ENCODE data around the gene CNOT1.

The CNOT1 gene

GRCh38 chr16:58515125-58515870, 114.3 kb downstream of the CNOT1 start, which contains the start of gene SETD6:
Gene SETD6, plus strand, starts transcription at chr16:58515517. Its CDS starts 21 bp downstream, at chr16:58515538.
- DNase-seq = peak; percentile 50

GRCh38 chr16:58513874-58514273, 115.8 kb downstream of the CNOT1 start:
- no peak for DNase-seq

- peak; percentile 43 for DNase-seq
Measured at GRCh38 chr16:58511933-58512815, 117.5 kb downstream of the CNOT1 start.

GRCh38 chr16:58510776-58511628, 118.6 kb downstream of the CNOT1 start:
- no peak for DNase-seq

- no peak for DNase-seq
Measured at GRCh38 chr16:58510097-58510775, 119.4 kb downstream of the CNOT1 start.

GRCh38 chr16:58509256-58510096, 120.2 kb downstream of the CNOT1 start:
- DNase-seq = no peak

GRCh38 chr16:58508671-58509251, 120.9 kb downstream of the CNOT1 start:
- no peak for DNase-seq

GRCh38 chr16:58507963-58508670, 121.5 kb downstream of the CNOT1 start:
- DNase-seq = no peak

GRCh38 chr16:58507195-58507962, 122.2 kb downstream of the CNOT1 start:
- DNase-seq = no peak

GRCh38 chr16:58506241-58507194, 123.1 kb downstream of the CNOT1 start:
- DNase-seq = no peak

GRCh38 chr16:58503863-58504688, 125.5 kb downstream of the CNOT1 start:
- no peak for DNase-seq

GRCh38 chr16:58503166-58503862, 126.3 kb downstream of the CNOT1 start:
- no peak for DNase-seq

- DNase-seq = no peak
Measured at GRCh38 chr16:58502217-58502921, 127.3 kb downstream of the CNOT1 start.

- no peak for DNase-seq
Measured at GRCh38 chr16:58501242-58502131, 128.1 kb downstream of the CNOT1 start.

All from amniotic stem cell (primary cell).